ENCODE data around the gene DSCAM. TPM values are rescaled to one million over a fixed set of nuclear protein-coding genes. Genes with fewer than 3 reads are reported as not detected.

DSCAM gene
- total RNA-seq, 1 donor from 2014 or later: 0.06 TPM

DNA sequence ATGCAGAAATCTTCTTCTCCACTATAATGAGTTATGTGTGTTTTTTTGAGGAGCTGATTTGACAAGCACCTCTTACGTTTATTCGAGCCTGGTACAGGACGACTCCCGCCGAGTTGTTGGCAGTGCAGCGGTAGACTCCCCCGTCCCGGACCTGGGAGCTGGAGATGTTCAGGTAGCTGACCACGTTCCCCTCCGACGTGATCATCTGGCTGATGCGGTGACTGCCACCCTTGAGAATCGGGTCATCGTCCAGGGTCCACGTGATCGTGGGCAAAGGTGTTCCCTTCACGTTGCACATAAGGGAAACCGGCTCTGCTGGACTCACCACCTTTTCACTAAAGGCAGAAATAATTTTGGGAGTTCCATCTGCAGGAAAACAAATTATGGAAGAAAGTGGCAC is 507.9 kb downstream of the DSCAM start:
- no peak overlapping the region for H3K4me3 ChIP-seq (ENCODE audit: low read depth, low read length)
- TF ChIP-seq, protein P1, sequence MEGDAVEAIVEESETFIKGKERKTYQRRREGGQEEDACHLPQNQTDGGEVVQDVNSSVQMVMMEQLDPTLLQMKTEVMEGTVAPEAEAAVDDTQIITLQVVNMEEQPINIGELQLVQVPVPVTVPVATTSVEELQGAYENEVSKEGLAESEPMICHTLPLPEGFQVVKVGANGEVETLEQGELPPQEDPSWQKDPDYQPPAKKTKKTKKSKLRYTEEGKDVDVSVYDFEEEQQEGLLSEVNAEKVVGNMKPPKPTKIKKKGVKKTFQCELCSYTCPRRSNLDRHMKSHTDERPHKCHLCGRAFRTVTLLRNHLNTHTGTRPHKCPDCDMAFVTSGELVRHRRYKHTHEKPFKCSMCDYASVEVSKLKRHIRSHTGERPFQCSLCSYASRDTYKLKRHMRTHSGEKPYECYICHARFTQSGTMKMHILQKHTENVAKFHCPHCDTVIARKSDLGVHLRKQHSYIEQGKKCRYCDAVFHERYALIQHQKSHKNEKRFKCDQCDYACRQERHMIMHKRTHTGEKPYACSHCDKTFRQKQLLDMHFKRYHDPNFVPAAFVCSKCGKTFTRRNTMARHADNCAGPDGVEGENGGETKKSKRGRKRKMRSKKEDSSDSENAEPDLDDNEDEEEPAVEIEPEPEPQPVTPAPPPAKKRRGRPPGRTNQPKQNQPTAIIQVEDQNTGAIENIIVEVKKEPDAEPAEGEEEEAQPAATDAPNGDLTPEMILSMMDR (conservative IDR thresholded peaks at IDR 0.05; ENCODE audit: low read depth, low read length): no peak
- DNase-seq (ENCODE audit: low read depth): no peak

DNA sequence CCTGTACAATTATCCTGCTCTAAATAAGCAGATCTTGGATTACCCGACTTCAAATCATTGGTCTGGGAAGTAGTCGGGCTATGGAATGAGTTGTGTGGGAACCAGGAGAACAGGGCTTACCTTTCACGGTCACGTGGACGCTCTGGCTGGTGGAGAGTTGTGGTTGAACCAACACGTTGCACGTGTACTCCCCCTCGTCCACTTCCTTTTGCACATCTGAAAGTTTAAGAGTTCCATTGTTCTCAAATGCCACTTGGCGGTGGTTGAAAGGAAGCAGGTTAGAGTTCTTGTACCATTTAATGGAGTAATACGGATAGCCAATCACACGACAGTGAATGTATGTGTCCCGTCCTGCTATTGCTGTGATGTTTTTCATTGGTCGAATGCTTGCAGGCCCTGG is 509.0 kb downstream of the DSCAM start:
- DNase-seq (ENCODE audit: low read depth): no peak
- no peak overlapping the region for H3K4me3 ChIP-seq (ENCODE audit: low read depth, low read length)
- TF ChIP-seq, protein P1 (conservative IDR thresholded peaks at IDR 0.05; ENCODE audit: low read depth, low read length): no peak

DNA sequence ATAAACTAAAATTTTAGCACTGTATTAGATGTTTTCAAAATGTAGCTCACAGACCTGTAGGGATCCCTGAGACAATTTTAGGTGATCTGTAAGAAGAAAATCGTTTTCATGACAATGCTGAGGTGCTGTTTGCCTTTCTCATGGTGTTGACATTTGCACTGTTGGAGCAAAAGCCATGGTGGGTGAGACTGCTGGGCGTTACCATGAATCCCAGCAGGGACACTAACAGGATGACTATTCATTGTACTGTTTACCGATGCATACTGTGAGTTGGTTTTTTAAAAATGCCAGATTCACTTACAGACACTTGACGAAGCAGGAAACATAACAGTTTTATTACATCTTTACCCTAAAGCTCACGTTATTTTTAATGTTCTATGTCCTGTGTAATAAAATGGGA is 511.3 kb downstream of the DSCAM start:
- TF ChIP-seq, protein P1 (conservative IDR thresholded peaks at IDR 0.05; ENCODE audit: low read depth, low read length): no peak
- no peak overlapping the region for H3K4me3 ChIP-seq (ENCODE audit: low read depth, low read length)
- DNase-seq (ENCODE audit: low read depth): no peak

DNA sequence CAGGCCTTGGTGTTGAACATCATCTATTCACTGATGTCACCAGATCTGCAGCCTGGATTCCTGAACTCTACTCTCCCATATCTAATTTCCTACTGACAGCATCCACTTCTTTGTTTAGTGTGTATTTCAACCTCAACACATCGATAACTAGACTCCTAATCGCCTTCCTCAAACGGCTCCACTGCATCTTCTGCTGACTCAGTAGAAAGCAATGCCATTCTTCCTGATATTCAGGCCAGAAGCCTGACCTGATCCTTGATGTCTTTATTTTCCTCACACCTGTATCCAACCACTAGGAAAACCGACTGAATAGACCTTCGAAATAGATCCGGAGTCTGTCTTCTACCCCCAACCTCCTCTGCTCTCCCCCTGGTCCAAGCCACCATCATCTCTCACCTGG is 512.8 kb downstream of the DSCAM start:
- H3K4me3 ChIP-seq (ENCODE audit: low read depth, low read length): no peak overlapping the region
- TF ChIP-seq, protein P1 (conservative IDR thresholded peaks at IDR 0.05; ENCODE audit: low read depth, low read length): no peak
- DNase-seq (ENCODE audit: low read depth): no peak

DNA sequence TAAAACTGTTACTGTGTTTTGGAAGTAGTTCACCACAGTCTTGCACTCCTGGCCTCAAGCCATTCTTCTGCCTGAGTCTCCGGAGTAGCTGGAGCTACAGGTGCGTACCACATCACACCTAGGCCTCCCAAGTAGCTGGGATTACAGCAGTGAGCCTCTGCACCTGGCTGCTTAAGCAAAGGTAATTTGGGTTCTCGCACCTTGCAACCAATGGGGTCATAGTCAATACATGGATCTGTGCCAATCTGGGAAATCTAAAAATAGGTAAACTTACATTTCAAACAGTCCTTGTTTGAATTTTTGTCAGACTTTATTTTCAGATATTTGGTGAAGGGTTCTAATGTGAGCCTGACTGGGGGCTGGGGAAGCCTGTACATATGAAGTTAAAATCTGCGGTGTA is 513.2 kb downstream of the DSCAM start:
- TF ChIP-seq, protein P1 (conservative IDR thresholded peaks at IDR 0.05; ENCODE audit: low read depth, low read length): no peak
- no peak overlapping the region for H3K4me3 ChIP-seq (ENCODE audit: low read depth, low read length)
- DNase-seq (ENCODE audit: low read depth): no peak

DNA sequence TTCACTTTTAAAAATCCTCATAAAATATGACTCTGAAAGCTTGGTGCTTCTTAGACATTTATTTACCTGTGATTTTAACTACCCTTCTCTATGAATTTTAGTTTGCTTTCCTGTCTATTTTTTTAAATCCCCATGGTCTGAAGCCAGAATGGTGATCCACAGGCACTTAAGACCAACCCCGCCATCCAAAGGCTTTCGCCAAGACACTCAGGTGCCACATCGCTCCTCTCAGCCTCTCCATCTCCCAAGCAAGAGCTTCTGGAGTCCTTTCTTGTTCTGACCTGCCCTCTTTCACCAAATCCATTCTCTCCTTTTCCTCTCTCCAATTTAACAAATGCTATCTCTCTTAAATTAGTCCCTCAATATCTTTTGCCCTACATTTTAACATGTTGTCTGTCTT is 515.2 kb downstream of the DSCAM start:
- H3K4me3 ChIP-seq (ENCODE audit: low read depth, low read length): no peak overlapping the region
- TF ChIP-seq, protein P1 (conservative IDR thresholded peaks at IDR 0.05; ENCODE audit: low read depth, low read length): no peak
- no peak for DNase-seq (ENCODE audit: low read depth)

DNA sequence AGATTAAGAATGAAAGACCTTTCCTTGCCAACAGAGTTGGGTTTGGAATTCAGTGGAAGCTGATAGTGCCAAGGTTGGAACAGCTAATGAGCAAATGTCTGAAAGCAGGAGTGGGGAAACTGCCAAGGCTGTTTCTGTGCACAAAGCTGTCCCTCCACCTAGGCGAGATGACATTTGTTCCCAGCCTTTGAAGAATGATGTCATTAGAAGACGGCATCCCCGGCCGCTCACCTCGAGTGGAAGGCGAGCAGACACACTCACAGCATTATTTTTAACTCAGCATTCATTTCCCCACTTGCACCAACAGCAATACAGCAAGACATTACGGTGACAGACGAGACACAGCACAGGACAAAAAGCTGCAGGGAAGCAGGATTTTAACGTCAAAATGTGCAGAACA is 515.8 kb downstream of the DSCAM start:
- H3K4me3 ChIP-seq (ENCODE audit: low read depth, low read length): no peak overlapping the region
- TF ChIP-seq, protein P1 (conservative IDR thresholded peaks at IDR 0.05; ENCODE audit: low read depth, low read length): no peak
- DNase-seq (ENCODE audit: low read depth): no peak

Data from epithelial cell of proximal tubule (primary cell).